ENCODE results near the gene NDUFA7. TPM values are rescaled to one million over a fixed set of nuclear protein-coding genes. Genes with fewer than 3 reads are reported as not detected.

Gene NDUFA7
- total RNA-seq, 1 experiment from 2014 or later = 73.0 TPM

- no peak for DNase-seq
- TF ChIP-seq, protein P1, sequence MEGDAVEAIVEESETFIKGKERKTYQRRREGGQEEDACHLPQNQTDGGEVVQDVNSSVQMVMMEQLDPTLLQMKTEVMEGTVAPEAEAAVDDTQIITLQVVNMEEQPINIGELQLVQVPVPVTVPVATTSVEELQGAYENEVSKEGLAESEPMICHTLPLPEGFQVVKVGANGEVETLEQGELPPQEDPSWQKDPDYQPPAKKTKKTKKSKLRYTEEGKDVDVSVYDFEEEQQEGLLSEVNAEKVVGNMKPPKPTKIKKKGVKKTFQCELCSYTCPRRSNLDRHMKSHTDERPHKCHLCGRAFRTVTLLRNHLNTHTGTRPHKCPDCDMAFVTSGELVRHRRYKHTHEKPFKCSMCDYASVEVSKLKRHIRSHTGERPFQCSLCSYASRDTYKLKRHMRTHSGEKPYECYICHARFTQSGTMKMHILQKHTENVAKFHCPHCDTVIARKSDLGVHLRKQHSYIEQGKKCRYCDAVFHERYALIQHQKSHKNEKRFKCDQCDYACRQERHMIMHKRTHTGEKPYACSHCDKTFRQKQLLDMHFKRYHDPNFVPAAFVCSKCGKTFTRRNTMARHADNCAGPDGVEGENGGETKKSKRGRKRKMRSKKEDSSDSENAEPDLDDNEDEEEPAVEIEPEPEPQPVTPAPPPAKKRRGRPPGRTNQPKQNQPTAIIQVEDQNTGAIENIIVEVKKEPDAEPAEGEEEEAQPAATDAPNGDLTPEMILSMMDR (conservative IDR thresholded peaks at IDR 0.05) = no peak
- Histone ChIP-seq H3K56ac (ENCODE audit: insufficient read length, low read depth, low read length) (no peak overlapping the region), H4K20me1 (ENCODE audit: control insufficient read depth, insufficient read depth, insufficient read length) (no peaks in the 10 kb centered on the region), H2AK5ac (ENCODE audit: insufficient read length, low read length) (no peak overlapping the region), H3K79me2 (ENCODE audit: insufficient read depth, low read length) (no peaks in the 10 kb centered on the region), H3K27ac (ENCODE audit: insufficient read length, low read depth, low read length) (no peak overlapping the region), H3K23me2 (ENCODE audit: insufficient read length, low read depth, low read length, poor library complexity, severe bottlenecking) (peaks cover 6% of the 10 kb centered on the region), H3K9ac (ENCODE audit: extremely low read depth, insufficient read length, low read length) (no peak overlapping the region), H2BK20ac (ENCODE audit: low read depth, low read length, poor library complexity, severe bottlenecking) (no peak overlapping the region), H4K8ac (replicated peaks; ENCODE audit: insufficient read length, low read depth, low read length) (no peak overlapping the region), H2BK15ac (ENCODE audit: low read depth, low read length) (no peak overlapping the region), H3K18ac (ENCODE audit: insufficient read length, low read depth, low read length) (no peak overlapping the region), H2BK120ac (ENCODE audit: low read depth, low read length, poor library complexity, severe bottlenecking) (no peak overlapping the region), H3K23ac (ENCODE audit: insufficient read length, low read depth, low read length) (no peak overlapping the region), H3K4me1 (ENCODE audit: insufficient read depth, low read length) (no peaks in the 10 kb centered on the region), H2AFZ (ENCODE audit: low read length) (no peak overlapping the region), H3T11ph (ENCODE audit: low read length) (no peak overlapping the region), H3K14ac (ENCODE audit: insufficient read depth, low read length) (no peak overlapping the region), H3K4ac (ENCODE audit: low read depth, low read length) (no peak overlapping the region), H4K91ac (ENCODE audit: insufficient read length, low read depth, low read length) (no peak overlapping the region), H2BK5ac (ENCODE audit: insufficient read length, low read length) (no peak overlapping the region), H2BK12ac (ENCODE audit: insufficient read length, low read depth, low read length) (no peak overlapping the region), H4K5ac (ENCODE audit: insufficient read length, low read depth, low read length) (no peak overlapping the region), H3K9me3 (ENCODE audit: control insufficient read depth, low read depth, low read length) (no peaks in the 10 kb centered on the region), H3K4me2 (ENCODE audit: insufficient read depth, insufficient read length, low read length) (no peak overlapping the region), H3K79me1 (ENCODE audit: insufficient read depth, low read depth, low read length, poor library complexity, severe bottlenecking) (no peaks in the 10 kb centered on the region), H3K27me3 (ENCODE audit: insufficient read depth, low read length) (no peaks in the 10 kb centered on the region; the same call in 1 of the 2 replicates)
- Mint-ChIP-seq H3K9me3 (peaks cover 0 to 3% of the 10 kb centered on the region in 2 experiments; a peak in 2 of 5 replicates), H3K27ac (no peak overlapping the region), H3K4me3 (no peak overlapping the region), H3K27me3 (ENCODE audit: low read depth) (peaks cover 33% of the 10 kb centered on the region), H3K4me1 (peaks cover 7 to 8% of the 10 kb centered on the region in 2 experiments), H3K36me3 (ENCODE audit: insufficient read depth in 1 of 3, low read depth in 3 of 3) (no peaks in the 10 kb centered on the region)
- WGBS (ENCODE audit: extremely low coverage, insufficient read length, low lambda C conversion rate) = no CpG with 5 or more reads among the region's 8 CpGs
These were observed 39.0 kb upstream of the NDUFA7 start for GRCh38 chr19:8360196-8360595.
